NAMALWA (cell line): ENCODE results near the gene FAM9B.
A peak's percentile ranks its signal among the peaks of the same experiment; 100 is the strongest.
"Not testable (repeated sequence)": the region's sequence is repeated elsewhere in the genome, so short reads cannot be mapped to it uniquely, and the experiment has no call there.

Experiments
- DNase-seq: peaks from one replicate; pipeline ENCODE4 v3.0.0-alpha.2; 2015; ENCODE audit warnings: low spot score

Gene FAM9B

GRCh38 chrX:9033989-9034388 is at the start of gene FAM9B:
Gene FAM9B (minus strand): TSS chrX:9034127. CDS start chrX:9032986, 1,141 bp downstream.
- DNase-seq, result no peak

- DNase-seq, result no peak
Observed at GRCh38 chrX:9081271-9081670, 47.3 kb upstream of the FAM9B start.

GRCh38 chrX:9074326-9074725 is 40.4 kb upstream of the FAM9B start:
- DNase-seq, result no peak

GRCh38 chrX:9072281-9072680 is 38.4 kb upstream of the FAM9B start:
- DNase-seq, result no peak

- no peak for DNase-seq
Observed at GRCh38 chrX:9071031-9071650, 37.2 kb upstream of the FAM9B start.

GRCh38 chrX:9069573-9069972 is 35.6 kb upstream of the FAM9B start:
- no peak for DNase-seq

- no peak for DNase-seq
Observed at GRCh38 chrX:9064694-9065093, 30.8 kb upstream of the FAM9B start.

- DNase-seq, result no peak
Observed at GRCh38 chrX:9062641-9063040, 28.7 kb upstream of the FAM9B start.

GRCh38 chrX:9055354-9055753 is 21.4 kb upstream of the FAM9B start:
- DNase-seq, result peak; percentile 1

GRCh38 chrX:9052081-9052480 is 18.2 kb upstream of the FAM9B start:
- no peak for DNase-seq

- no peak for DNase-seq
Observed at GRCh38 chrX:9050331-9050730, 16.4 kb upstream of the FAM9B start.

GRCh38 chrX:9048801-9049200 is 14.9 kb upstream of the FAM9B start:
- no peak for DNase-seq

GRCh38 chrX:9038244-9038643 is 4.3 kb upstream of the FAM9B start:
- no peak for DNase-seq

GRCh38 chrX:9037296-9037695 is 3.4 kb upstream of the FAM9B start:
- DNase-seq, result no peak

GRCh38 chrX:9033586-9033985 is 341 bp downstream of the FAM9B start:
- no peak for DNase-seq

GRCh38 chrX:9033179-9033578 is 748 bp downstream of the FAM9B start:
- DNase-seq, result no peak

- DNase-seq, result no peak
Observed at GRCh38 chrX:9023293-9023692, 10.6 kb downstream of the FAM9B start.

GRCh38 chrX:9019151-9019550 is 14.8 kb downstream of the FAM9B start:
- DNase-seq, result no peak

- not testable (repeated sequence) for DNase-seq
Observed at GRCh38 chrX:9018332-9018731, 15.6 kb downstream of the FAM9B start.

- no peak for DNase-seq
Observed at GRCh38 chrX:9003041-9003440, 30.9 kb downstream of the FAM9B start.

- DNase-seq, result no peak
Observed at GRCh38 chrX:8988446-8988845, 45.5 kb downstream of the FAM9B start.

GRCh38 chrX:8987672-8988250 is 46.2 kb downstream of the FAM9B start:
- DNase-seq, result no peak

GRCh38 chrX:8984231-8984630 is 49.7 kb downstream of the FAM9B start:
- no peak for DNase-seq

- DNase-seq, result no peak
Observed at GRCh38 chrX:8981723-8982122, 52.2 kb downstream of the FAM9B start.
